K562 (cell line): ENCODE measurements around the gene PDE11A. TPM values are rescaled to one million over a fixed set of nuclear protein-coding genes. Genes with fewer than 3 reads are reported as not detected.

Source experiments
- ARNT ChIP-seq, 2 experiments: fragments of 450-650 bp; IDR thresholded peaks; 2 replicates each; pipeline ENCODE4 v1.6.1; 2016; ENCODE audit warnings: mild to moderate bottlenecking in 1 of 2
- BACH1 ChIP-seq: fragments of 200-800 bp; sonication (Bioruptor generic); IDR thresholded peaks from 2 replicates; pipeline ENCODE4 v1.6.1; 2016; ENCODE audit warnings: missing genetic modification characterization, missing compliant biosample characterization
- CBX8 ChIP-seq: fragments of 200-600 bp; sonication (generic); IDR thresholded peaks from 2 replicates; pipeline ENCODE4 v1.6.1; 2012; ENCODE audit warnings: borderline replicate concordance, mixed run types, low read depth, mild to moderate bottlenecking, moderate library complexity, mixed read lengths, low read length, control low read depth, inconsistent platforms; ENCODE audit not compliant: poor library complexity, severe bottlenecking; ENCODE audit errors: extremely low read depth
- GATAD2B ChIP-seq: fragments of 450-650 bp; IDR thresholded peaks from 2 replicates; pipeline ENCODE4 v1.6.1; 2017; ENCODE audit warnings: mild to moderate bottlenecking, borderline replicate concordance
- MEIS2 ChIP-seq: fragments of 450-650 bp; IDR thresholded peaks from 2 replicates; pipeline ENCODE4 v1.6.1; 2014; ENCODE audit warnings: mild to moderate bottlenecking; ENCODE audit not compliant: partially characterized antibody
- POLR2AphosphoS5 ChIP-seq: IDR thresholded peaks from 2 replicates; pipeline ENCODE4 v1.6.1; 2011; ENCODE audit warnings: mild to moderate bottlenecking, low read depth, low read length, moderate library complexity; ENCODE audit not compliant: control insufficient read depth, insufficient read depth
- POLR2B ChIP-seq: fragments of 450-650 bp; IDR thresholded peaks from 2 replicates; pipeline ENCODE4 v1.6.1; 2018; ENCODE audit warnings: low read depth; ENCODE audit not compliant: partially characterized antibody
- RNF2 ChIP-seq: sonication (generic); IDR thresholded peaks from 2 replicates; pipeline ENCODE4 v1.6.1; 2016
- SETDB1 ChIP-seq: IDR thresholded peaks from one replicate; pipeline ENCODE4 v1.6.1; 2012; ENCODE audit warnings: low read length, control low read depth, inconsistent platforms
- ZBTB1 ChIP-seq: sonication (generic); formaldehyde crosslinking; IDR thresholded peaks from 2 replicates; pipeline ENCODE4 v1.8.1; 2023; ENCODE audit warnings: missing genetic modification reagents, low read depth, mild to moderate bottlenecking, borderline replicate concordance
- ZNF589 ChIP-seq: fragments of 200-800 bp; sonication (Bioruptor generic); IDR thresholded peaks from 2 replicates; pipeline ENCODE4 v1.6.1; 2016; ENCODE audit warnings: low read depth, missing genetic modification characterization, missing compliant biosample characterization
- polyA plus RNA-seq, 8 experiments: library from polyadenylated mRNA; depleted of rRNA in 4 of 8; stranded (reverse) in 5 of 8; unstranded in 3 of 8; fragments of >200 nt; fragmentation: Nextera tagmentation in 2 of 8; fragmentation: Illumina TruSeq in 1 of 8; extraction: Ambion mirVana in 2 of 8; extraction: Trizol in 1 of 8; gene quantifications; 2 replicates each; pipeline versions ENCODE4 v1.2.1 to v1.2.3, GENCODE V29; 2011 to 2014; ENCODE audit warnings: inconsistent platforms in 1 of 8, missing spikeins in 1 of 8
- total RNA-seq, 7 experiments: library from RNA; depleted of rRNA in 6 of 7; stranded (reverse); fragments of >200 nt in 6 of 7; fragmentation: Illumina TruSeq in 2 of 7; extraction: Trizol in 2 of 7; gene quantifications; 2 replicates each; pipeline versions ENCODE4 v1.2.1 to v1.2.3, GENCODE V29; 2011 to 2021; ENCODE audit warnings: low replicate concordance in 1 of 7
- TF ChIP-seq, protein P1 (sequence below), 3 experiments: fragments of 200-800 bp in 1 of 3; sonication (Bioruptor generic) in 1 of 3; sonication (generic) in 1 of 3; formaldehyde crosslinking in 1 of 3; IDR thresholded peaks; 2 replicates each; pipeline versions ENCODE4 v1.6.1 to v1.8.0; 2016 to 2022; ENCODE audit warnings: mild to moderate bottlenecking in 2 of 3, missing compliant biosample characterization in 2 of 3, missing genetic modification characterization in 2 of 3, missing genetic modification reagents in 1 of 3
- TF ChIP-seq, protein P2 (sequence below): fragments of 250-450 bp; sonication (Bioruptor Pico); IDR thresholded peaks from 2 replicates; pipeline ENCODE4 v1.5.0; 2020; ENCODE audit warnings: mild to moderate bottlenecking
- TF ChIP-seq, protein P3 (sequence below): sonication (generic); formaldehyde crosslinking; IDR thresholded peaks from 2 replicates; pipeline ENCODE4 v1.8.1; 2023; ENCODE audit warnings: mild to moderate bottlenecking, missing genetic modification reagents
- TF ChIP-seq, protein P4 (sequence below): fragments of 250-450 bp; sonication (Bioruptor Pico); IDR thresholded peaks from 2 replicates; pipeline ENCODE4 v1.5.0; 2021; ENCODE audit warnings: mild to moderate bottlenecking, borderline replicate concordance
- TF ChIP-seq, protein P5 (sequence below): fragments of 450-650 bp; IDR thresholded peaks from one replicate; pipeline ENCODE4 v1.6.1; 2018; ENCODE audit warnings: mild to moderate bottlenecking, moderate library complexity; ENCODE audit not compliant: partially characterized antibody

The PDE11A gene
- total and polyA plus RNA-seq, 9 of the 15 experiments (the other 6 are each of a cell fraction or from before 2014, with no cell fraction given): 3.2 to 22.1 (median 5.7) TPM

DNA sequence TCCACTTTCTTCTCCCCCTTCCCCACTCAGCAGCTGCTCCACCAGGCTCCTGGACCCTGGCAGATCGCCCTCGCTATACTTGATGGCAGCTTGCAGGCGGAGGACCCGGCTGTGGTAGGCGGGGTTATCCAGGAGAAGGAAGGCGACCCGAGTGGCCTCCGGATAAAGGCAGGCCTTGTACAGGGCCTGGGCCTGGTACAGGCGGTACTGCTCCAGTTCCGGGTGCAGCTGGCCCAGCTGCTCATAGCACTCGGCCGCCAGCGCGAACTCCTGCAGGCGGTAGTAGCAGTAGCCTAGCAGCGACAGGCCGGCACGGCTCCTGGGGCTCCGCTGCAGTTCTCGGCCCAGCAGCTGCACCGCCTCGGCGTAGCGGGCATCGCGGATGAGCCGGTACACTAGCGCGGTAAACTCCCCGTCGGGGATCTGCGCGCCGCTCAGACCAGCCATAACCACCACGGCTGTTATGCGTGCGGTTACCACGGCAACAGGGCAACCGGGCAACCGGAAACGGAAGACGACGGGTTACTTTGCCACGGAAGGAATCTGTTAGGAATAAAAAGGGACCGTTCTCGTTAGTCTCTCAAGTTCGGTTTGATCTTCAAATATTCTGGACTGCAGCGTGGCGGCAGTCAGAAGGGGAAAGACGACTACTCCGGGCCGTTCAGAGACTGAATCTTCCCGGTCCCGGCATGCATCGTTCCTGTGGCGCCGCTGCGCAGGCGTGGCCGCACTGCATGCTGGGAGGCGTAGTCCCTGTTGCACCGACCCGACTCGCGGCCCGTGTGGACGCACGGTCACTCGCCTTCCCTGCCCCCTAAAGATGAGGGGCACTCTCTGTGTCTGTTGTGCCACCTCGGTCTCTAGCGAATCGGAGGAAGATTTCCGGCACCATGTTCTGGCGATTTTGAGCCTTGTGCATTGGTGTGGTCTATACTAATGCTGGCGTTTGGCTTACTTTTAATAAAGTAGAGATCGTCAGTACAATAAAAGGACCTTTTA lies 454.0 kb downstream of the PDE11A start (continued):
- TF ChIP-seq POLR2AphosphoS5 (peak; percentile 59; the same call in 1 of the 2 replicates), GATAD2B (no peak), CBX8 (no peak), RNF2 (no peak), POLR2B (peak; percentile 74), SETDB1 (no peak), ZNF589 (CRISPR knock-in tag) (peak; percentile 85; the same call in 1 of the 2 replicates), ZBTB1 (no peak), MEIS2 (peak; percentile 82), BACH1 (no peak), ARNT (IDR thresholded peaks at IDR 0.05) (peak; percentile 46 to 67; a peak in 2 of 4 replicates)
- TF ChIP-seq, protein P1, sequence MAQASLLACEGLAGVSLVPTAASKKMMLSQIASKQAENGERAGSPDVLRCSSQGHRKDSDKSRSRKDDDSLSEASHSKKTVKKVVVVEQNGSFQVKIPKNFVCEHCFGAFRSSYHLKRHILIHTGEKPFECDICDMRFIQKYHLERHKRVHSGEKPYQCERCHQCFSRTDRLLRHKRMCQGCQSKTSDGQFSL (CRISPR knock-in tag; IDR thresholded peaks at IDR 0.05): no peak
- TF ChIP-seq, protein P1 (tag; IDR thresholded peaks at IDR 0.05): no peak
- TF ChIP-seq, protein P2, sequence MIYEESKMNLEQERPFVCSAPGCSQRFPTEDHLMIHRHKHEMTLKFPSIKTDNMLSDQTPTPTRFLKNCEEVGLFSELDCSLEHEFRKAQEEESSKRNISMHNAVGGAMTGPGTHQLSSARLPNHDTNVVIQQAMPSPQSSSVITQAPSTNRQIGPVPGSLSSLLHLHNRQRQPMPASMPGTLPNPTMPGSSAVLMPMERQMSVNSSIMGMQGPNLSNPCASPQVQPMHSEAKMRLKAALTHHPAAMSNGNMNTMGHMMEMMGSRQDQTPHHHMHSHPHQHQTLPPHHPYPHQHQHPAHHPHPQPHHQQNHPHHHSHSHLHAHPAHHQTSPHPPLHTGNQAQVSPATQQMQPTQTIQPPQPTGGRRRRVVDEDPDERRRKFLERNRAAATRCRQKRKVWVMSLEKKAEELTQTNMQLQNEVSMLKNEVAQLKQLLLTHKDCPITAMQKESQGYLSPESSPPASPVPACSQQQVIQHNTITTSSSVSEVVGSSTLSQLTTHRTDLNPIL (CRISPR knock-in tag): no peak
- TF ChIP-seq, protein P3, sequence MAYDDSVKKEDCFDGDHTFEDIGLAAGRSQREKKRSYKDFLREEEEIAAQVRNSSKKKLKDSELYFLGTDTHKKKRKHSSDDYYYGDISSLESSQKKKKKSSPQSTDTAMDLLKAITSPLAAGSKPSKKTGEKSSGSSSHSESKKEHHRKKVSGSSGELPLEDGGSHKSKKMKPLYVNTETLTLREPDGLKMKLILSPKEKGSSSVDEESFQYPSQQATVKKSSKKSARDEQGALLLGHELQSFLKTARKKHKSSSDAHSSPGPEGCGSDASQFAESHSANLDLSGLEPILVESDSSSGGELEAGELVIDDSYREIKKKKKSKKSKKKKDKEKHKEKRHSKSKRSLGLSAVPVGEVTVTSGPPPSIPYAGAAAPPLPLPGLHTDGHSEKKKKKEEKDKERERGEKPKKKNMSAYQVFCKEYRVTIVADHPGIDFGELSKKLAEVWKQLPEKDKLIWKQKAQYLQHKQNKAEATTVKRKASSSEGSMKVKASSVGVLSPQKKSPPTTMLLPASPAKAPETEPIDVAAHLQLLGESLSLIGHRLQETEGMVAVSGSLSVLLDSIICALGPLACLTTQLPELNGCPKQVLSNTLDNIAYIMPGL (CRISPR knock-in tag): no peak
- TF ChIP-seq, protein P4, sequence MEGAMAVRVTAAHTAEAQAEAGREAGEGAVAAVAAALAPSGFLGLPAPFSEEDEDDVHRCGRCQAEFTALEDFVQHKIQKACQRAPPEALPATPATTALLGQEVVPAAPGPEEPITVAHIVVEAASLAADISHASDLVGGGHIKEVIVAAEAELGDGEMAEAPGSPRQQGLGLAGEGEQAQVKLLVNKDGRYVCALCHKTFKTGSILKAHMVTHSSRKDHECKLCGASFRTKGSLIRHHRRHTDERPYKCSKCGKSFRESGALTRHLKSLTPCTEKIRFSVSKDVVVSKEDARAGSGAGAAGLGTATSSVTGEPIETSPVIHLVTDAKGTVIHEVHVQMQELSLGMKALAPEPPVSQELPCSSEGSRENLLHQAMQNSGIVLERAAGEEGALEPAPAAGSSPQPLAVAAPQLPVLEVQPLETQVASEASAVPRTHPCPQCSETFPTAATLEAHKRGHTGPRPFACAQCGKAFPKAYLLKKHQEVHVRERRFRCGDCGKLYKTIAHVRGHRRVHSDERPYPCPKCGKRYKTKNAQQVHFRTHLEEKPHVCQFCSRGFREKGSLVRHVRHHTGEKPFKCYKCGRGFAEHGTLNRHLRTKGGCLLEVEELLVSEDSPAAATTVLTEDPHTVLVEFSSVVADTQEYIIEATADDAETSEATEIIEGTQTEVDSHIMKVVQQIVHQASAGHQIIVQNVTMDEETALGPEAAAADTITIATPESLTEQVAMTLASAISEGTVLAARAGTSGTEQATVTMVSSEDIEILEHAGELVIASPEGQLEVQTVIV: no peak
- TF ChIP-seq, protein P5, sequence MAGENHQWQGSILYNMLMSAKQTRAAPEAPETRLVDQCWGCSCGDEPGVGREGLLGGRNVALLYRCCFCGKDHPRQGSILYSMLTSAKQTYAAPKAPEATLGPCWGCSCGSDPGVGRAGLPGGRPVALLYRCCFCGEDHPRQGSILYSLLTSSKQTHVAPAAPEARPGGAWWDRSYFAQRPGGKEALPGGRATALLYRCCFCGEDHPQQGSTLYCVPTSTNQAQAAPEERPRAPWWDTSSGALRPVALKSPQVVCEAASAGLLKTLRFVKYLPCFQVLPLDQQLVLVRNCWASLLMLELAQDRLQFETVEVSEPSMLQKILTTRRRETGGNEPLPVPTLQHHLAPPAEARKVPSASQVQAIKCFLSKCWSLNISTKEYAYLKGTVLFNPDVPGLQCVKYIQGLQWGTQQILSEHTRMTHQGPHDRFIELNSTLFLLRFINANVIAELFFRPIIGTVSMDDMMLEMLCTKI: no peak
